Esophagus squamous epithelium (tissue), 4 donors: Measurements from ENCODE around the gene VIM.
A peak's percentile ranks its signal among the peaks of the same experiment; 100 is the strongest.

ENCODE experiments used
- POLR2A ChIP-seq, 4 donors: fragments of 450-650 bp; IDR thresholded peaks; one replicate each; pipeline ENCODE4 v1.6.1; 2017; ENCODE audit warnings: antibody characterized with exemption in 4 of 4, mild to moderate bottlenecking in 4 of 4, moderate library complexity in 3 of 4
- TF ChIP-seq, protein P1 (sequence below), 6 experiments: fragments of 450-650 bp in 4 of 6; fragments of 200-600 bp in 2 of 6; sonication (generic) in 2 of 6; IDR thresholded peaks; one replicate each; pipeline ENCODE4 v1.5.1; 2016 to 2019; ENCODE audit warnings: antibody characterized with exemption in 6 of 6, mild to moderate bottlenecking in 4 of 6, moderate library complexity in 4 of 6

DNA sequence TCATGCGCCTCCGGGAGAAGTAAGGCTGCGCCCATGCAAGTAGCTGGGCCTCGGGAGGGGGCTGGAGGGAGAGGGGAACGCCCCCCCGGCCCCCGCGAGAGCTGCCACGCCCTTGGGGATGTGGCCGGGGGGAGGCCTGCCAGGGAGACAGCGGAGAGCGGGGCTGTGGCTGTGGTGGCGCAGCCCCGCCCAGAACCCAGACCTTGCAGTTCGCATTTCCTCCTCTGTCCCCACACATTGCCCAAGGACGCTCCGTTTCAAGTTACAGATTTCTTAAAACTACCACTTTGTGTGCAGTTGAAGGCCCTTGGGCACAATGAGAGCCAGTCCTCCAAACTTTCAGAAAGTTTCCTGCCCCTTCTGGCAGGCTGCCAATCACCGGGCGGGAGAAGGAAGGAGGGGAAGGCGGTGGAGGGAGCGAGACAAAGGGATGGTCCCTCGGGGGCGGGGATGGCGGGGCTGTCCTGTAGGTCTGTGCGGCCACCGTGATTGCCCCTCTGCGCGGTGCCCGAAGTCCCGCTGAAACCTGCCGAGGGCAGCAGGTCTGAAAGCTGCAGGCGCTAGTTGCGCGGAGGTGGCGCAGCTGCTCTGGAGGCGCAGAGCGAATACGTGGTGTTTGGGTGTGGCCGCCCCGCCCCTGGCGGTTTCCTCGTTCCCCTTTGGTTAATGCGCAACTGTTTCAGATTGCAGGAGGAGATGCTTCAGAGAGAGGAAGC, 2.1 kb downstream of the VIM start:
- TF ChIP-seq, protein P1, sequence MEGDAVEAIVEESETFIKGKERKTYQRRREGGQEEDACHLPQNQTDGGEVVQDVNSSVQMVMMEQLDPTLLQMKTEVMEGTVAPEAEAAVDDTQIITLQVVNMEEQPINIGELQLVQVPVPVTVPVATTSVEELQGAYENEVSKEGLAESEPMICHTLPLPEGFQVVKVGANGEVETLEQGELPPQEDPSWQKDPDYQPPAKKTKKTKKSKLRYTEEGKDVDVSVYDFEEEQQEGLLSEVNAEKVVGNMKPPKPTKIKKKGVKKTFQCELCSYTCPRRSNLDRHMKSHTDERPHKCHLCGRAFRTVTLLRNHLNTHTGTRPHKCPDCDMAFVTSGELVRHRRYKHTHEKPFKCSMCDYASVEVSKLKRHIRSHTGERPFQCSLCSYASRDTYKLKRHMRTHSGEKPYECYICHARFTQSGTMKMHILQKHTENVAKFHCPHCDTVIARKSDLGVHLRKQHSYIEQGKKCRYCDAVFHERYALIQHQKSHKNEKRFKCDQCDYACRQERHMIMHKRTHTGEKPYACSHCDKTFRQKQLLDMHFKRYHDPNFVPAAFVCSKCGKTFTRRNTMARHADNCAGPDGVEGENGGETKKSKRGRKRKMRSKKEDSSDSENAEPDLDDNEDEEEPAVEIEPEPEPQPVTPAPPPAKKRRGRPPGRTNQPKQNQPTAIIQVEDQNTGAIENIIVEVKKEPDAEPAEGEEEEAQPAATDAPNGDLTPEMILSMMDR (IDR thresholded peaks at IDR 0.05), result peak in 4 of 6 experiments; percentile 7 to 62 (median 31)
- TF ChIP-seq POLR2A (IDR thresholded peaks at IDR 0.05), result peak in 2 of 4 donors; percentile 40 to 79
